Placental pericyte (primary cell): ENCODE data around the gene SH2D1A. TPM values are rescaled to one million over a fixed set of nuclear protein-coding genes. Genes with fewer than 3 reads are reported as not detected.

Experiments
- small RNA-seq: library from RNA; depleted of rRNA; stranded (forward); fragments of <200 nt; gene quantifications from one replicate; pipeline ENCODE3, GENCODE V24; 2012; ENCODE audit warnings: low replicate concordance
- total RNA-seq: library from RNA; depleted of rRNA; stranded (reverse); fragments of >200 nt; gene quantifications from 2 replicates; pipeline ENCODE4 v1.2.3, GENCODE V29; 2012

SH2D1A gene
- not detected in 2 replicates for total RNA-seq

DNA sequence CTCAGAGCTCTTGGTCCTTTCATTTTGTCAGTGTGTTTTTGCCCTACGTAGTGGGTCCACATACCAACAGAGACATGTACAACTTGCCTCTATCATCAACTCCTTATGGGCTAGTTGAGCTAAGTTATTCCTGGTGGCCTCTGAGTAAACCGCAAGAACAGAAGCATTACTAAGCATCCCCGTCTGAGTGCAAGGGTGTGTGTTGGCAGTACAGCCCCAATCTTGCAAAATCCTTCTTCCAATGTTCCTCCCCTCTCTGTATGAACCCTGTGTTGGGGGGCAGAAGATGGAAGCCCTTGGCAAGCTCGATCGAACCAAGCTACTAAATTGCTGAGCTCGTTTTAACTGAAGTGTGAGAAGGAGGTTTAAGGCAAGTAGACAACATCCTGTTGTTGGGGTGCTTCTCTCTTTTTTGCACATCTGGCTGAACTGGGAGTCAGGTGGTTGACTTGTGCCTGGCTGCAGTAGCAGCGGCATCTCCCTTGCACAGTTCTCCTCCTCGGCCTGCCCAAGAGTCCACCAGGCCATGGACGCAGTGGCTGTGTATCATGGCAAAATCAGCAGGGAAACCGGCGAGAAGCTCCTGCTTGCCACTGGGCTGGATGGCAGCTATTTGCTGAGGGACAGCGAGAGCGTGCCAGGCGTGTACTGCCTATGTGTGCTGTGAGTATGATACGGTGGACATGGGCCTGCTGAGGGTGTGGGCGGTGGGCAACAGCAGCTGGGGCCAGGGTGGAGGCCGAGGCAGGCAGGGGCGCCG lies at the start of gene SH2D1A:
Gene SH2D1A (plus strand): TSS at position 447 of the 760 bp plus-strand sequence. CDS start 80 bp downstream, at position 527.

DNA sequence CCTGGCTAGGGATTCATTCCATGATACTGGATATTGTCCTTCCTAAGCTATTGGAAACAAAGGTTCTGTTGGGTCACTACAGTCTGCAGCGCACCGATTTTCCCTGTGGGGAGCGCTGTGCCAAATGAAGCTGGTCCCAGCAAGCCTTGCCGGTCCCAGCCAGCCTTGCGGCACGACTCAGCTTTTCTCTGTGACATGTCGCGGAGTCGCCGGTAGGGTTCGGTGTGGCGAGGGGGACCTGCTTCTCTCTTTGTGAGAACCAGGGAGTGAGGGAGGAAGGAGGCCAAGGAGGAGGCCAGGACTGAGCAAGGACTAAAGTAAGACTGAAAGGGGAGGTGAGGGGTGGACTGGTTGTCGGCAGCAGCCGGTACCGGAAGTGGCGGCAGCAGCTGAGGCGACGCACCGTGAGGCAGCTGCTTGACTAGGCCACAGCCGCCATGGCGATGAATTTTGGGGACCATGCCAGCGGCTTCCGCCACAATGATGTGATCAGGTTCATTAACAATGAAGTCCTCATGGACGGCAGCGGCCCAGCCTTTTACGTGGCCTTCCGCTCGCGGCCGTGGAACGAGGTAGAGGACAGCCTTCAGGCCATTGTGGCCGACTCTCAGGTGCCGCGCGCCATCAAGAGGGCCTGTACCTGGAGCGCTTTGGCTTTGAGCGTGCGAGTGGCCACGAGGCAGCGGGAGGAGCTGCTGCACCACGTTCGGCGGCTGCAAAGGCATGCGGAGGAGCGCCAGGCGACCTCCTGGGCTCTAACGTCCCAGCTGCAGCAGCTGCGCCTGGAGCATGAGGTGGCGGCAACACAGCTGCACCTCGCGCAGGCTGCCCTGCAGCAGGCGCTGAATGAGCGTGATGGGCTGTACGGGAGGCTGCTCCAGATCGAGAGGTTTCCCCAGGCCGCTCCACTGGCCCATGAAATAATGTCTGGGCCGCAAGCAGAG lies 13.6 kb upstream of the SH2D1A start, which contains the start of gene TEX13D:
Gene TEX13D (plus strand): TSS at position 180 of the 944 bp plus-strand sequence. CDS start 258 bp downstream, at position 438.

Small RNA genes within 50 kb of the gene (small RNA-seq; reads per million reads assigned to genes)
- gene AL022718.1: not detected

Other genes starting within 250 kb of the SH2D1A start
- gene TEX13D, start 13.9 kb upstream of the SH2D1A start, total RNA-seq: not detected in 2 replicates